K562 (cell line): ENCODE measurements around the gene RNF40. TPM values are rescaled to one million over a fixed set of nuclear protein-coding genes. Genes with fewer than 3 reads are reported as not detected.
A peak's percentile ranks its signal among the peaks of the same experiment; 100 is the strongest.

Experiments
- ARID1B ChIP-seq: fragments of 450-650 bp; IDR thresholded peaks from 2 replicates; pipeline ENCODE4 v1.6.1; 2016; ENCODE audit warnings: antibody characterized with exemption, mild to moderate bottlenecking, inconsistent platforms
- BCLAF1 ChIP-seq, 2 experiments: fragments of 450-650 bp in 1 of 2; IDR thresholded peaks; 2 replicates each; pipeline ENCODE4 v1.6.1; 2011 to 2017; ENCODE audit warnings: low read depth in 2 of 2, antibody characterized with exemption in 1 of 2, borderline replicate concordance in 1 of 2, low read length in 1 of 2, mild to moderate bottlenecking in 1 of 2, mixed read lengths in 1 of 2; ENCODE audit not compliant: control insufficient read depth in 1 of 2
- CREM ChIP-seq: IDR thresholded peaks from 2 replicates; pipeline ENCODE4 v1.6.1; 2014; ENCODE audit warnings: antibody characterized with exemption, low read depth
- DDX20 ChIP-seq: fragments of 450-650 bp; IDR thresholded peaks from 2 replicates; pipeline ENCODE4 v1.6.1; 2016; ENCODE audit warnings: missing genetic modification characterization, low read depth, mild to moderate bottlenecking, missing compliant biosample characterization, moderate library complexity
- ELF2 ChIP-seq: fragments of 250-450 bp; sonication (Bioruptor Pico); IDR thresholded peaks from 2 replicates; pipeline ENCODE4 v1.5.0; 2021; ENCODE audit warnings: mild to moderate bottlenecking
- EP300 ChIP-seq: IDR thresholded peaks from 2 replicates; pipeline ENCODE4 v1.6.1; 2012; ENCODE audit warnings: low read length, improper control_type of control experiment
- ETV6 ChIP-seq, 3 experiments: fragments of 150-350 bp in 1 of 3; sonication (generic) in 1 of 3; formaldehyde crosslinking in 1 of 3; IDR thresholded peaks; 2 replicates each; pipeline versions ENCODE4 v1.6.1 to v1.8.0; 2014 to 2022; ENCODE audit warnings: borderline replicate concordance in 2 of 3, low read depth in 2 of 3, antibody characterized with exemption in 1 of 3, low read length in 1 of 3, mild to moderate bottlenecking in 1 of 3, missing genetic modification reagents in 1 of 3
- FOXP1 ChIP-seq: sonication (generic); formaldehyde crosslinking; IDR thresholded peaks from 2 replicates; pipeline ENCODE4 v1.8.0; 2022; ENCODE audit warnings: mild to moderate bottlenecking, missing genetic modification reagents
- GTF2B ChIP-seq: IDR thresholded peaks from 2 replicates; pipeline ENCODE4 v1.6.1; 2011; ENCODE audit not compliant: insufficient read length; ENCODE audit errors: extremely low read depth
- HDAC3 ChIP-seq: fragments of 450-650 bp; IDR thresholded peaks from 2 replicates; pipeline ENCODE4 v1.6.1; 2018; ENCODE audit warnings: borderline replicate concordance, mild to moderate bottlenecking, moderate library complexity; ENCODE audit not compliant: partially characterized antibody
- LCOR ChIP-seq: sonication (generic); formaldehyde crosslinking; IDR thresholded peaks from 2 replicates; pipeline ENCODE4 v1.8.0; 2022; ENCODE audit warnings: mild to moderate bottlenecking, missing genetic modification reagents
- PATZ1 ChIP-seq: fragments of 250-450 bp; sonication (Bioruptor Pico); IDR thresholded peaks from 2 replicates; pipeline ENCODE4 v1.5.0; 2020; ENCODE audit warnings: mild to moderate bottlenecking, borderline replicate concordance
- POLR2AphosphoS5 ChIP-seq: IDR thresholded peaks from 2 replicates; pipeline ENCODE4 v1.6.1; 2011; ENCODE audit warnings: mild to moderate bottlenecking, low read depth, low read length, moderate library complexity; ENCODE audit not compliant: control insufficient read depth, insufficient read depth
- SAFB2 ChIP-seq: fragments of 200-400 bp; formaldehyde crosslinking; IDR thresholded peaks from 2 replicates; pipeline ENCODE4 v1.6.1; 2018; ENCODE audit warnings: borderline replicate concordance, low read length, low read depth, moderate library complexity; ENCODE audit not compliant: severe bottlenecking
- SAP30 ChIP-seq: fragments of 200-600 bp; sonication (generic); IDR thresholded peaks from 2 replicates; pipeline ENCODE4 v1.6.1; 2012; ENCODE audit warnings: borderline replicate concordance, low read depth, mild to moderate bottlenecking, moderate library complexity, low read length, control low read depth, inconsistent platforms; ENCODE audit not compliant: insufficient read depth, poor library complexity, severe bottlenecking
- SPI1 ChIP-seq: IDR thresholded peaks from 2 replicates; pipeline ENCODE4 v1.6.1; 2011; ENCODE audit warnings: low read depth, low read length, control low read depth, borderline replicate concordance
- TBP ChIP-seq: optimal IDR thresholded peaks from 2 replicates; pipeline ENCODE3; 2011; ENCODE audit warnings: low read depth, low read length, improper control_type of control experiment
- USF1 ChIP-seq: sonication (generic); formaldehyde crosslinking; IDR thresholded peaks from 2 replicates; pipeline ENCODE4 v1.9.0; 2022; ENCODE audit warnings: mild to moderate bottlenecking, missing genetic modification reagents
- ZZZ3 ChIP-seq: fragments of 450-650 bp; IDR thresholded peaks from 2 replicates; pipeline ENCODE4 v1.6.1; 2016; ENCODE audit warnings: antibody characterized with exemption, mild to moderate bottlenecking, moderate library complexity
- polyA plus RNA-seq, 8 experiments: library from polyadenylated mRNA; depleted of rRNA in 4 of 8; stranded (reverse) in 5 of 8; unstranded in 3 of 8; fragments of >200 nt; fragmentation: Nextera tagmentation in 2 of 8; fragmentation: Illumina TruSeq in 1 of 8; extraction: Ambion mirVana in 2 of 8; extraction: Trizol in 1 of 8; gene quantifications; 2 replicates each; pipeline versions ENCODE4 v1.2.1 to v1.2.3, GENCODE V29; 2011 to 2014; ENCODE audit warnings: inconsistent platforms in 1 of 8, missing spikeins in 1 of 8
- total RNA-seq, 7 experiments: library from RNA; depleted of rRNA in 6 of 7; stranded (reverse); fragments of >200 nt in 6 of 7; fragmentation: Illumina TruSeq in 2 of 7; extraction: Trizol in 2 of 7; gene quantifications; 2 replicates each; pipeline versions ENCODE4 v1.2.1 to v1.2.3, GENCODE V29; 2011 to 2021; ENCODE audit warnings: low replicate concordance in 1 of 7

The RNF40 gene
- total and polyA plus RNA-seq, 9 of the 15 experiments (the other 6 are each of a cell fraction or from before 2014, with no cell fraction given): 6.2 to 129 (median 81.5) TPM

- TF ChIP-seq DDX20 (tag) (no peak), PATZ1 (CRISPR knock-in tag) (0 out of 2 replicates have a peak, but pooled peaks have one; percentile 48), ARID1B (peak; percentile 43; the same call in 1 of the 2 replicates), EP300 (peak; percentile 33; the same call in 1 of the 2 replicates), ELF2 (CRISPR knock-in tag) (peak; percentile 93), BCLAF1 (IDR thresholded peaks at IDR 0.05; ENCODE audit: borderline replicate concordance in 1 of 2, control insufficient read depth in 1 of 2, low read depth in 2 of 2, low read length in 1 of 2) (peak in 1 of 2 experiments; percentile 23; a peak in 1 of 4 replicates), SPI1 (peak; percentile 59), ETV6 (IDR thresholded peaks at IDR 0.05; ENCODE audit: borderline replicate concordance in 1 of 2, low read depth in 2 of 2, low read length in 1 of 2) (no peak), ETV6 (CRISPR knock-in tag; IDR thresholded peaks at IDR 0.05; ENCODE audit: borderline replicate concordance) (no peak), HDAC3 (no peak), CREM (peak; percentile 83), FOXP1 (CRISPR knock-in tag) (peak; percentile 85; the same call in 1 of the 2 replicates), USF1 (CRISPR knock-in tag) (no peak; the same call in 1 of the 2 replicates), TBP (peak; percentile 82), SAP30 (peak; percentile 39), ZZZ3 (peak; percentile 76; the same call in 1 of the 2 replicates), SAFB2 (no peak), POLR2AphosphoS5 (peak; percentile 60), LCOR (CRISPR knock-in tag) (peak; percentile 81), GTF2B (no peak)
Measured at GRCh38 chr16:30805370-30806169, 43.4 kb downstream of the RNF40 start (continued).
